H9 (cell line): ENCODE measurements around the gene GMPPB. TPM values are rescaled to one million over a fixed set of nuclear protein-coding genes. Genes with fewer than 3 reads are reported as not detected.
A peak's percentile ranks its signal among the peaks of the same experiment; 100 is the strongest.

Source experiments
- DNase-seq: peaks from one replicate; pipeline ENCODE4 v3.0.0-alpha.2; 2017
- H2AFZ ChIP-seq: one replicate; pipeline ENCODE4 v1.6.1; 2013; ENCODE audit warnings: mild to moderate bottlenecking, low read length, control low read depth, moderate library complexity
- H2AK5ac ChIP-seq: 2 replicates; pipeline ENCODE4 v1.6.1; 2013; ENCODE audit warnings: low read length, control low read depth, mixed read lengths; ENCODE audit not compliant: insufficient read length
- H2BK120ac ChIP-seq: one replicate; pipeline ENCODE4 v1.6.1; 2013; ENCODE audit warnings: low read depth, mild to moderate bottlenecking, low read length, control low read depth, inconsistent platforms; ENCODE audit not compliant: poor library complexity, severe bottlenecking
- H2BK12ac ChIP-seq: 2 replicates; pipeline ENCODE4 v1.6.1; 2013; ENCODE audit warnings: low read length, control low read depth, mixed read lengths, low read depth; ENCODE audit not compliant: insufficient read length
- H2BK15ac ChIP-seq: 2 replicates; pipeline ENCODE4 v1.6.1; 2013; ENCODE audit warnings: low read depth, low read length, control low read depth
- H2BK20ac ChIP-seq: one replicate; pipeline ENCODE4 v1.6.1; 2013; ENCODE audit warnings: low read depth, mild to moderate bottlenecking, low read length, control low read depth, inconsistent platforms; ENCODE audit not compliant: poor library complexity, severe bottlenecking
- H2BK5ac ChIP-seq: 2 replicates; pipeline ENCODE4 v1.6.1; 2013; ENCODE audit warnings: low read length, control low read depth, mixed read lengths; ENCODE audit not compliant: insufficient read length
- H3K14ac ChIP-seq: 2 replicates; pipeline ENCODE4 v1.6.1; 2013; ENCODE audit warnings: low read length, control low read depth; ENCODE audit not compliant: insufficient read depth
- H3K18ac ChIP-seq: 2 replicates; pipeline ENCODE4 v1.6.1; 2013; ENCODE audit warnings: low read depth, mild to moderate bottlenecking, mixed read lengths, low read length, control low read depth; ENCODE audit not compliant: insufficient read length
- H3K23ac ChIP-seq: 2 replicates; pipeline ENCODE4 v1.6.1; 2013; ENCODE audit warnings: low read length, control low read depth, mixed read lengths, low read depth; ENCODE audit not compliant: insufficient read length
- H3K23me2 ChIP-seq: 2 replicates; pipeline ENCODE4 v1.6.1; 2013; ENCODE audit warnings: low read depth, mild to moderate bottlenecking, mixed read lengths, low read length, control low read depth; ENCODE audit not compliant: insufficient read length, poor library complexity, severe bottlenecking
- H3K27ac ChIP-seq: 2 replicates; pipeline ENCODE4 v1.5.1; 2013; ENCODE audit warnings: low read length, control low read depth, mixed read lengths, low read depth; ENCODE audit not compliant: insufficient read length
- H3K27me3 ChIP-seq: 2 replicates; pipeline ENCODE4 v1.6.1; 2013; ENCODE audit warnings: low read length, control low read depth, inconsistent platforms; ENCODE audit not compliant: insufficient read depth
- H3K4ac ChIP-seq: 2 replicates; pipeline ENCODE4 v1.6.1; 2013; ENCODE audit warnings: low read depth, mild to moderate bottlenecking, control low read depth, inconsistent platforms, low read length, moderate library complexity
- H3K4me1 ChIP-seq: 2 replicates; pipeline ENCODE4 v1.6.1; 2013; ENCODE audit warnings: low read length, control low read depth, inconsistent platforms; ENCODE audit not compliant: insufficient read depth
- H3K4me2 ChIP-seq: 2 replicates; pipeline ENCODE4 v1.6.1; 2013; ENCODE audit warnings: low read length, control low read depth, mixed read lengths; ENCODE audit not compliant: insufficient read length, insufficient read depth
- H3K56ac ChIP-seq: 2 replicates; pipeline ENCODE4 v1.6.1; 2013; ENCODE audit warnings: low read depth, mild to moderate bottlenecking, mixed read lengths, low read length, control low read depth; ENCODE audit not compliant: insufficient read length
- H3K79me1 ChIP-seq: 2 replicates; pipeline ENCODE4 v1.6.1; 2013; ENCODE audit warnings: low read depth, mild to moderate bottlenecking, moderate library complexity, low read length, control low read depth, inconsistent platforms; ENCODE audit not compliant: insufficient read depth, poor library complexity, severe bottlenecking
- H3K79me2 ChIP-seq: 2 replicates; pipeline ENCODE4 v1.6.1; 2013; ENCODE audit warnings: low read length, control low read depth, inconsistent platforms; ENCODE audit not compliant: insufficient read depth
- H3K9ac ChIP-seq: 2 replicates; pipeline ENCODE4 v1.6.1; 2013; ENCODE audit warnings: low read length, control low read depth, mixed read lengths; ENCODE audit not compliant: insufficient read length; ENCODE audit errors: extremely low read depth
- H3K9me3 ChIP-seq: one replicate; pipeline ENCODE4 v1.6.1; 2013; ENCODE audit warnings: low read depth, low read length, inconsistent platforms; ENCODE audit not compliant: control insufficient read depth
- H3T11ph ChIP-seq: one replicate; pipeline ENCODE4 v1.6.1; 2013; ENCODE audit warnings: mild to moderate bottlenecking, low read length, control low read depth, inconsistent platforms
- H4K20me1 ChIP-seq: one replicate; pipeline ENCODE4 v1.6.1; 2013; ENCODE audit not compliant: control insufficient read depth, insufficient read length, insufficient read depth
- H4K5ac ChIP-seq: 2 replicates; pipeline ENCODE4 v1.6.1; 2013; ENCODE audit warnings: low read depth, mild to moderate bottlenecking, mixed read lengths, low read length, control low read depth; ENCODE audit not compliant: insufficient read length
- H4K8ac ChIP-seq: replicated peaks from 2 replicates; pipeline ENCODE4 v1.6.1; 2013; ENCODE audit warnings: low read length, control low read depth, mixed read lengths, low read depth; ENCODE audit not compliant: insufficient read length
- H4K91ac ChIP-seq: 2 replicates; pipeline ENCODE4 v1.6.1; 2013; ENCODE audit warnings: low read depth, mild to moderate bottlenecking, moderate library complexity, mixed read lengths, low read length, control low read depth; ENCODE audit not compliant: insufficient read length
- H3K27ac Mint-ChIP-seq, 3 experiments: 2 replicates in 2 of 3; 3 replicates in 1 of 3; pipeline ENCODE4 v1.8.0; 2020 to 2021; ENCODE audit warnings: mixed read lengths in 3 of 3, mild to moderate bottlenecking in 1 of 3, moderate library complexity in 1 of 3
- H3K27me3 Mint-ChIP-seq: 2 replicates; pipeline ENCODE4 v1.8.0; 2021; ENCODE audit warnings: low read depth, mild to moderate bottlenecking, moderate library complexity, mixed read lengths
- H3K36me3 Mint-ChIP-seq, 3 experiments: 2 replicates in 2 of 3; 3 replicates in 1 of 3; pipeline ENCODE4 v1.8.0; 2020 to 2021; ENCODE audit warnings: low read depth in 3 of 3, mixed read lengths in 3 of 3; ENCODE audit not compliant: insufficient read depth in 1 of 3
- H3K4me1 Mint-ChIP-seq, 2 experiments: 2 replicates each; pipeline ENCODE4 v1.8.0; 2020; ENCODE audit warnings: mixed read lengths in 2 of 2
- H3K4me3 Mint-ChIP-seq, 2 experiments: 2 replicates in 1 of 2; 3 replicates in 1 of 2; pipeline ENCODE4 v1.8.0; 2020 to 2021; ENCODE audit warnings: mild to moderate bottlenecking in 2 of 2, mixed read lengths in 2 of 2, moderate library complexity in 1 of 2
- H3K9me3 Mint-ChIP-seq, 2 experiments: 2 replicates in 1 of 2; 3 replicates in 1 of 2; pipeline ENCODE4 v1.8.0; 2020; ENCODE audit warnings: mild to moderate bottlenecking in 2 of 2, mixed read lengths in 2 of 2, moderate library complexity in 1 of 2
- CTCF ChIP-seq: fragments of 200-600 bp; sonication (generic); conservative IDR thresholded peaks from 3 replicates; pipeline ENCODE4 v1.8.0; 2021; ENCODE audit warnings: antibody characterized with exemption, mild to moderate bottlenecking
- WGBS: extraction: QIAGEN DNeasy Blood & Tissue Kit; methylation state at CpG from one replicate; pipeline ENCODE4 v1.1.7; 2013; ENCODE audit warnings: missing lambda C conversion rate, low lambda C conversion rate, mixed read lengths; ENCODE audit not compliant: insufficient read length; ENCODE audit errors: extremely low coverage; 5-methylcytosine and 5-hydroxymethylcytosine counted together
- total RNA-seq: library from RNA; stranded (reverse); gene quantifications from 2 replicates; pipeline ENCODE4 v1.2.1, GENCODE V29; 2021

The GMPPB gene
- total RNA-seq, 1 experiment from 2014 or later: 31.1 TPM

- no peak overlapping the region for H3K18ac ChIP-seq
- no CpG with 5 or more reads among the region's 6 CpGs for WGBS
- H3K4me1 Mint-ChIP-seq: peaks cover 29 to 36% of the 10 kb centered on the region in 2 experiments
These were observed 52.8 kb downstream of the GMPPB start for GRCh38 chr3:49670940-49671290.

More at GRCh38 chr3:49670940-49671290, 52.8 kb downstream of the GMPPB start:
- no peaks in the 10 kb centered on the region for H4K20me1 ChIP-seq
- no peak overlapping the region for H3K9ac ChIP-seq
- H2BK12ac ChIP-seq: no peak overlapping the region
- no peaks in the 10 kb centered on the region for H3K9me3 Mint-ChIP-seq
- H2AFZ ChIP-seq: no peak overlapping the region
- H3K4me1 ChIP-seq: no peaks in the 10 kb centered on the region; the same call in 1 of the 2 replicates
- no peak for TF ChIP-seq CTCF
- H3K4me2 ChIP-seq: no peak overlapping the region
- H3K56ac ChIP-seq: no peak overlapping the region
- no peaks in the 10 kb centered on the region for H3K27me3 ChIP-seq
- H3T11ph ChIP-seq: no peak overlapping the region
- no peak overlapping the region for H2BK5ac ChIP-seq
- no peak overlapping the region for H3K4ac ChIP-seq
- no peak overlapping the region for H2BK15ac ChIP-seq
- H3K27me3 Mint-ChIP-seq: no peaks in the 10 kb centered on the region; the same call in 1 of the 2 replicates
- H3K79me1 ChIP-seq: peaks cover 4% of the 10 kb centered on the region
- H3K23me2 ChIP-seq: peaks cover 8% of the 10 kb centered on the region
- H4K8ac ChIP-seq: no peak overlapping the region
- no peak overlapping the region for H3K23ac ChIP-seq
- no peak overlapping the region for H2BK20ac ChIP-seq
- H3K79me2 ChIP-seq: no peaks in the 10 kb centered on the region; the same call in 1 of the 2 replicates
- H2AK5ac ChIP-seq: no peak overlapping the region
- no peak overlapping the region for H3K27ac ChIP-seq
- no peak overlapping the region for H4K5ac ChIP-seq
- H3K27ac Mint-ChIP-seq: peak overlapping the region in 2 of 3 experiments; percentile 46 to 49; a peak in 1 of 7 replicates
- no peak overlapping the region for H3K14ac ChIP-seq
- no peak overlapping the region for H3K4me3 Mint-ChIP-seq
- H3K9me3 ChIP-seq: no peaks in the 10 kb centered on the region
- H4K91ac ChIP-seq: no peak overlapping the region
- no peak overlapping the region for H2BK120ac ChIP-seq
- no peak for DNase-seq
- H3K36me3 Mint-ChIP-seq: peaks cover 5 to 6% (median 5%) of the 10 kb centered on the region in 3 experiments; a peak in 6 of 7 replicates

Other genes with a start within 250 kb of the GMPPB start
- gene BSN, start 169.5 kb downstream of the GMPPB start, total RNA-seq: 1.9 and 2.4 TPM in 2 replicates
- 215 and 220 TPM in 2 replicates for gene APEH, start 49.6 kb downstream of the GMPPB start, total RNA-seq
- gene MST1, start 34.5 kb downstream of the GMPPB start, total RNA-seq: 8.9 and 9.3 TPM in 2 replicates
- gene RNF123, start 34.4 kb downstream of the GMPPB start, total RNA-seq: 39.9 and 40.6 TPM in 2 replicates
- gene AMIGO3, start 4.3 kb downstream of the GMPPB start, total RNA-seq: 3.0 and 3.8 TPM in 2 replicates
- gene IP6K1, start 62.6 kb upstream of the GMPPB start, total RNA-seq: 42.0 and 42.2 TPM in 2 replicates
- gene CDHR4, start 75.9 kb upstream of the GMPPB start, total RNA-seq: not detected in 2 replicates
- 1.2 and 1.4 TPM in 2 replicates for gene INKA1, start 79.3 kb upstream of the GMPPB start, total RNA-seq
- 0.85 and 1.0 TPM in 2 replicates for gene UBA7, start 90.0 kb upstream of the GMPPB start, total RNA-seq
- gene TRAIP, start 132.6 kb upstream of the GMPPB start, total RNA-seq: 30.9 and 36.7 TPM in 2 replicates
- 50.4 and 54.2 TPM in 2 replicates for gene CAMKV, start 146.0 kb upstream of the GMPPB start, total RNA-seq
- 4.9 and 5.3 TPM in 2 replicates for gene MST1R, start 179.9 kb upstream of the GMPPB start, total RNA-seq
- 10.0 and 10.9 TPM in 2 replicates for gene MON1A, start 205.9 kb upstream of the GMPPB start, total RNA-seq
- gene RBM6, start 216.2 kb upstream of the GMPPB start, total RNA-seq: 81.4 and 90.7 TPM in 2 replicates